AG09309 (cell line): ENCODE results near the gene CGREF1.
A peak's percentile ranks its signal among the peaks of the same experiment; 100 is the strongest.
"Not testable (repeated sequence)": the region's sequence is repeated elsewhere in the genome, so short reads cannot be mapped to it uniquely, and the experiment has no call there.

Experiments
- DNase-seq: peaks from one replicate; pipeline ENCODE4 v3.0.0-alpha.2; 2010; ENCODE audit warnings: low read depth
- H3K4me3 ChIP-seq: 2 replicates; pipeline ENCODE4 v1.5.1; 2011; ENCODE audit warnings: mild to moderate bottlenecking, low read depth, low read length, moderate library complexity; ENCODE audit not compliant: control insufficient read depth
- CTCF ChIP-seq: IDR thresholded peaks from 2 replicates; pipeline ENCODE4 v1.5.1; 2011; ENCODE audit warnings: mild to moderate bottlenecking, low read depth, low read length, inconsistent platforms; ENCODE audit not compliant: insufficient read depth, control insufficient read depth; ENCODE audit errors: missing control alignments

The CGREF1 gene

GRCh38 chr2:27125104-27125503 lies 6.2 kb upstream of the CGREF1 start:
- TF ChIP-seq CTCF, result no peak
- no peak for DNase-seq

GRCh38 chr2:27123302-27124150 lies 4.6 kb upstream of the CGREF1 start, which contains the start of gene ABHD1:
ABHD1 (plus strand) TSS chr2:27123815; CDS start chr2:27123949, 134 bp downstream.
- DNase-seq, result no peak
- H3K4me3 ChIP-seq, result peak within 1 kb of the TSS; percentile 55

More at GRCh38 chr2:27125104-27125503, 6.2 kb upstream of the CGREF1 start:
- no peak overlapping the region for H3K4me3 ChIP-seq

GRCh38 chr2:27122791-27123190 lies 3.9 kb upstream of the CGREF1 start:
- no peak overlapping the region for H3K4me3 ChIP-seq
- DNase-seq, result no peak
- TF ChIP-seq CTCF, result no peak

More at GRCh38 chr2:27123302-27124150, 4.6 kb upstream of the CGREF1 start, which contains the start of gene ABHD1:
- TF ChIP-seq CTCF, result no peak

GRCh38 chr2:27121906-27122305 lies 3.0 kb upstream of the CGREF1 start:
- no peak overlapping the region for H3K4me3 ChIP-seq
- TF ChIP-seq CTCF, result no peak
- no peak for DNase-seq

GRCh38 chr2:27119330-27119670 lies 372 bp upstream of the CGREF1 start:
- peak overlapping the region; percentile 30; the same call in 1 of the 2 replicates for H3K4me3 ChIP-seq

GRCh38 chr2:27117995-27118524 lies 868 bp downstream of the CGREF1 start:
- peak overlapping the region; percentile 47 for H3K4me3 ChIP-seq
- DNase-seq, result no peak
- TF ChIP-seq CTCF, result no peak

More at GRCh38 chr2:27119330-27119670, 372 bp upstream of the CGREF1 start:
- DNase-seq, result not testable (repeated sequence)

- no peak overlapping the region for H3K4me3 ChIP-seq
- no peak for DNase-seq
- no peak for TF ChIP-seq CTCF
Measured at GRCh38 chr2:27115519-27115918, 3.4 kb downstream of the CGREF1 start.

GRCh38 chr2:27111392-27112078 lies 7.4 kb downstream of the CGREF1 start:
- H3K4me3 ChIP-seq, DNase-seq: not testable (repeated sequence)

- not testable (repeated sequence) for H3K4me3 ChIP-seq, DNase-seq
Measured at GRCh38 chr2:27110603-27111352, 8.2 kb downstream of the CGREF1 start.
